Astrocyte (in vitro differentiated cells and primary cell): ENCODE results near the gene GRB10. TPM values are rescaled to one million over a fixed set of nuclear protein-coding genes. Genes with fewer than 3 reads are reported as not detected.

ENCODE experiments used
- DNase-seq: peaks from one replicate; pipeline ENCODE4 v3.0.0-alpha.2; 2010; ENCODE audit warnings: low read depth
- FAIRE-seq: peaks from 2 replicates; lab custom pipeline; 2011; peaks lifted over from hg19 to GRCh38; lab: Jason Lieb, UNC
- H2AFZ ChIP-seq: 2 replicates; pipeline ENCODE4 v1.6.0; 2012; ENCODE audit warnings: low read depth, low read length, inconsistent platforms
- H3K27ac ChIP-seq: 2 replicates; pipeline ENCODE4 v1.5.1; 2011; ENCODE audit warnings: low read depth, low read length, inconsistent platforms
- H3K27me3 ChIP-seq: 2 replicates; pipeline ENCODE4 v1.6.0; 2011; ENCODE audit warnings: low read length, inconsistent platforms; ENCODE audit not compliant: insufficient read depth
- H3K36me3 ChIP-seq: 2 replicates; pipeline ENCODE4 v1.5.1; 2011; ENCODE audit warnings: low read length, inconsistent platforms; ENCODE audit not compliant: insufficient read depth
- H3K4me1 ChIP-seq: 2 replicates; pipeline ENCODE4 v1.5.1; 2011; ENCODE audit warnings: low read length, inconsistent platforms; ENCODE audit not compliant: insufficient read depth
- H3K4me2 ChIP-seq: 2 replicates; pipeline ENCODE4 v1.6.0; 2012; ENCODE audit warnings: low read length, inconsistent platforms
- H3K4me3 ChIP-seq: 2 replicates; pipeline ENCODE4 v1.5.1; 2011; ENCODE audit warnings: low read depth, mild to moderate bottlenecking, low read length, inconsistent platforms; ENCODE audit not compliant: insufficient read depth
- H3K79me2 ChIP-seq: 2 replicates; pipeline ENCODE4 v1.6.0; 2012; ENCODE audit warnings: mild to moderate bottlenecking, low read length, inconsistent platforms; ENCODE audit not compliant: insufficient read depth
- H3K9ac ChIP-seq: 2 replicates; pipeline ENCODE4 v1.6.0; 2012; ENCODE audit warnings: mild to moderate bottlenecking, low read length, inconsistent platforms
- H3K9me3 ChIP-seq: 2 replicates; pipeline ENCODE4 v1.5.1; 2012; ENCODE audit warnings: low read depth, mild to moderate bottlenecking, low read length, inconsistent platforms; ENCODE audit not compliant: insufficient read depth
- H4K20me1 ChIP-seq: 2 replicates; pipeline ENCODE4 v1.6.0; 2012; ENCODE audit warnings: low read length, inconsistent platforms; ENCODE audit not compliant: insufficient read depth
- H3K27ac Mint-ChIP-seq: one replicate; pipeline ENCODE4 v1.8.0; 2021; ENCODE audit warnings: mild to moderate bottlenecking, mixed read lengths; ENCODE audit not compliant: unreplicated experiment
- H3K27me3 Mint-ChIP-seq: one replicate; pipeline ENCODE4 v1.8.0; 2021; ENCODE audit warnings: low read depth, mixed read lengths; ENCODE audit not compliant: unreplicated experiment
- H3K36me3 Mint-ChIP-seq: one replicate; pipeline ENCODE4 v1.8.0; 2021; ENCODE audit warnings: low read depth, mixed read lengths; ENCODE audit not compliant: unreplicated experiment
- H3K4me1 Mint-ChIP-seq: one replicate; pipeline ENCODE4 v1.8.0; 2021; ENCODE audit warnings: low read depth, mixed read lengths; ENCODE audit not compliant: unreplicated experiment
- H3K4me3 Mint-ChIP-seq: one replicate; pipeline ENCODE4 v1.8.0; 2021; ENCODE audit warnings: mild to moderate bottlenecking, moderate library complexity, mixed read lengths; ENCODE audit not compliant: unreplicated experiment
- H3K9me3 Mint-ChIP-seq: one replicate; pipeline ENCODE4 v1.8.0; 2021; ENCODE audit warnings: mild to moderate bottlenecking, mixed read lengths; ENCODE audit not compliant: unreplicated experiment
- EZH2 ChIP-seq: IDR thresholded peaks from 2 replicates; pipeline ENCODE4 v1.6.1; 2012; ENCODE audit warnings: mild to moderate bottlenecking, low read length, inconsistent platforms; ENCODE audit not compliant: insufficient read depth
- total RNA-seq: library from RNA; stranded (reverse); gene quantifications from 2 replicates; pipeline ENCODE4 v1.2.1, GENCODE V29; 2021
- TF ChIP-seq, protein P1 (sequence below): IDR thresholded peaks from 2 replicates; pipeline ENCODE4 v1.5.1; 2011; ENCODE audit warnings: low read depth, mild to moderate bottlenecking, inconsistent platforms, low read length, moderate library complexity; ENCODE audit not compliant: insufficient read depth

The GRB10 gene
- total RNA-seq, 1 donor from 2014 or later = 81.9 TPM

DNA sequence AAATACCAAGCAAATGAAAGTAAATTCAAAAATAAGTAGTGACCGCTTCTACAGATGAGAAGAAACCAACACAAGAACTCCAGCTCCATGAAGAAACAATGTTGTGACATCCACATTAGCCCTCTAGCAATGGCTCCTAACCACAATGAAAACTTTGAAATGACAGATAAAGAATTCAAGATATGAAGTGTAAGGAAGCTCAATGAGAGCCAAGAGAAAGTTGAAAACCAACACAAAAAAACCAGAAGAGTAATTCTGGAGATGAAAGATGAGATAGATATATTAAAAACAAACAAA lies 149.3 kb downstream of the GRB10 start:
- TF ChIP-seq, protein P1, sequence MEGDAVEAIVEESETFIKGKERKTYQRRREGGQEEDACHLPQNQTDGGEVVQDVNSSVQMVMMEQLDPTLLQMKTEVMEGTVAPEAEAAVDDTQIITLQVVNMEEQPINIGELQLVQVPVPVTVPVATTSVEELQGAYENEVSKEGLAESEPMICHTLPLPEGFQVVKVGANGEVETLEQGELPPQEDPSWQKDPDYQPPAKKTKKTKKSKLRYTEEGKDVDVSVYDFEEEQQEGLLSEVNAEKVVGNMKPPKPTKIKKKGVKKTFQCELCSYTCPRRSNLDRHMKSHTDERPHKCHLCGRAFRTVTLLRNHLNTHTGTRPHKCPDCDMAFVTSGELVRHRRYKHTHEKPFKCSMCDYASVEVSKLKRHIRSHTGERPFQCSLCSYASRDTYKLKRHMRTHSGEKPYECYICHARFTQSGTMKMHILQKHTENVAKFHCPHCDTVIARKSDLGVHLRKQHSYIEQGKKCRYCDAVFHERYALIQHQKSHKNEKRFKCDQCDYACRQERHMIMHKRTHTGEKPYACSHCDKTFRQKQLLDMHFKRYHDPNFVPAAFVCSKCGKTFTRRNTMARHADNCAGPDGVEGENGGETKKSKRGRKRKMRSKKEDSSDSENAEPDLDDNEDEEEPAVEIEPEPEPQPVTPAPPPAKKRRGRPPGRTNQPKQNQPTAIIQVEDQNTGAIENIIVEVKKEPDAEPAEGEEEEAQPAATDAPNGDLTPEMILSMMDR = no peak
- no peak for TF ChIP-seq EZH2
- Histone ChIP-seq H4K20me1 (peaks cover 96% of the 10 kb centered on the region), H3K27me3 (no peaks in the 10 kb centered on the region), H2AFZ (no peak overlapping the region), H3K36me3 (no peaks in the 10 kb centered on the region), H3K79me2 (peaks cover 91% of the 10 kb centered on the region), H3K4me1 (peaks cover 5% of the 10 kb centered on the region), H3K4me2 (no peak overlapping the region), H3K9ac (no peak overlapping the region), H3K9me3 (no peaks in the 10 kb centered on the region), H3K4me3 (no peak overlapping the region), H3K27ac (no peak overlapping the region)
- Mint-ChIP-seq H3K4me3 (no peak overlapping the region), H3K27ac (no peak overlapping the region), H3K9me3 (peaks cover 4% of the 10 kb centered on the region), H3K36me3 (peaks cover 17% of the 10 kb centered on the region), H3K4me1 (peaks cover 43% of the 10 kb centered on the region), H3K27me3 (no peaks in the 10 kb centered on the region)
- FAIRE-seq (peak; percentile 54), DNase-seq (no peak)

DNA sequence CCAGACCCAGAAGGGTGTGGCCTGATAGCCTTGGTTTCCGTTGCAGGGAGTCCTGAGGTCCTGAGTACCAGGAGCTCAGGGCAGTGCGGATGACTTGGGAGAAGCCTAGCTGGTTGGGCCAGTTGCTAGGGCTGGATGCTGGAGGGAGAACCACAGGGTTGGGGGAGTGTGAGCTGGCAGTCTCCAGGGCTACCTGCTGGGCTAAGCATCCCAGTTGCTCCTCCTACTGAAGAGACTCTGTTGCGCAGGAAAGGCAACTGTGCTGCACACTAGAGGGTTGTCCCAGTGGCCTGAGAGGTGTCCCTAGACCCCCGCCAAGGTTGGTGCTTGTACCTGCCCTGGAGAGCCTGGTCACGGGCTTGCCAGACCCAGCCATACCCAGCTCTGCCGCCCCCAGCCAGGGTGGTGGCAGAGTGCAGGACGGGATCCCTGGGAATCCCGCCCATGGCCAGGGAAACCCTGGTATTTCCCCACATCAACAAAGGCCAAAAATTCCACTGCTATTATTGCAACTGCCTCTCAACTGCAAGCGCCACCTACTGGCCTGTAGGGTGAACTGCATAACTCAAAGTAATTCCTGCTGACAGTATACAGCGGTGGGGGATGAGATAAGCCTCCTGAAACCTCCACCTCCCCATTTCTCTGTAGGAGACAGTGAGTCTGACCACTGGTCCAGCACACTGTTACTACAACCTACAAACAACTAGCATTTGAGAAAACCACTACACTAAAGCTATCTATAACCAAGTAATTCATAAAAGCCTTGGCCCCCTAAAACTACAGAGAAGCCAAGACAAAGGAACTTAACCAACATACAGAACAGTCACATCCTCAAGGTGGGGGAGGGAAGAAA lies 149.9 kb downstream of the GRB10 start:
- H3K79me2 ChIP-seq = peaks cover 94% of the 10 kb centered on the region
- no peak overlapping the region for H2AFZ ChIP-seq
- H3K4me1 ChIP-seq = peaks cover 2% of the 10 kb centered on the region
- Mint-ChIP-seq H3K27me3 (no peaks in the 10 kb centered on the region), H3K9me3 (peaks cover 4% of the 10 kb centered on the region), H3K36me3 (peaks cover 17% of the 10 kb centered on the region), H3K4me3 (no peak overlapping the region), H3K27ac (no peak overlapping the region), H3K4me1 (peaks cover 44% of the 10 kb centered on the region)
- H3K9me3 ChIP-seq = no peaks in the 10 kb centered on the region
- H3K27me3 ChIP-seq = no peaks in the 10 kb centered on the region
- H3K27ac ChIP-seq = no peak overlapping the region
- FAIRE-seq (peak; percentile 20), DNase-seq (peak; percentile 23)
- no peak overlapping the region for H3K4me2 ChIP-seq
- H4K20me1 ChIP-seq = peaks cover 96% of the 10 kb centered on the region
- H3K36me3 ChIP-seq = no peaks in the 10 kb centered on the region
- no peak overlapping the region for H3K9ac ChIP-seq
- no peak overlapping the region for H3K4me3 ChIP-seq
- no peak for TF ChIP-seq EZH2
- TF ChIP-seq, protein P1 = peak; percentile 81

DNA sequence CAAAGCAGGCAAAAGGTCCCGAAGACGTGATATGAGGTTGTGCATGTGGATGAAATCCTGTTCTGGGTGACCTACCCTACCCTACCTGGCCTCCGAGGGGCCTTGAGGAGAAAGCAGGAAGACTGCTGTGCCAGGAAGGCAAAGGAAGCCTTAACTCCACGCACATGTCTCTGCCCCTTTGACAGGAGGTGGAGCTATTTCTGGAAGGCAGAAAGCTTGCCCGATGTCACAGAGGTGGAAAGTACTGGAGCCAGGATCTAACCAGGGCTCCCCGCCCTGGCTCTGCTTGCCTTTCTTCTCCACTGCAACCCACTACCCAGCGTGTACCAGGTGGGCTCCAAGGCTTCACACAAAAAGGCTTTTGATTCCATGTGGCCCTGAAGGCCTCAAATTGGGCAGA lies 151.1 kb downstream of the GRB10 start:
- Histone ChIP-seq H3K4me2 (no peak overlapping the region), H3K79me2 (peaks cover 85% of the 10 kb centered on the region), H3K4me3 (no peak overlapping the region), H3K27me3 (no peaks in the 10 kb centered on the region), H3K9ac (no peak overlapping the region), H3K4me1 (no peaks in the 10 kb centered on the region), H4K20me1 (peaks cover 96% of the 10 kb centered on the region), H3K36me3 (peaks cover 1% of the 10 kb centered on the region), H2AFZ (no peak overlapping the region), H3K27ac (no peak overlapping the region), H3K9me3 (no peaks in the 10 kb centered on the region)
- Mint-ChIP-seq H3K27me3 (no peaks in the 10 kb centered on the region), H3K4me3 (no peak overlapping the region), H3K9me3 (peaks cover 4% of the 10 kb centered on the region), H3K4me1 (peaks cover 37% of the 10 kb centered on the region), H3K27ac (no peak overlapping the region), H3K36me3 (peaks cover 19% of the 10 kb centered on the region)
- no peak for TF ChIP-seq EZH2
- TF ChIP-seq, protein P1 = no peak
- FAIRE-seq (no peak), DNase-seq (no peak)
